HG02571 (cell line): ENCODE results near the gene TENM3.

Experiments used
- ATAC-seq: cut with Tn5 transposase; IDR thresholded peaks from one replicate; pipeline ENCODE4 v1.9.1; 2021; ENCODE audit warnings: mild to moderate bottlenecking, moderate library complexity; ENCODE audit not compliant: unreplicated experiment

The TENM3 gene

GRCh38 chr4:182600093-182600492 lies 356.9 kb downstream of the TENM3 start:
- no peak for ATAC-seq

GRCh38 chr4:182600856-182601255 lies 357.7 kb downstream of the TENM3 start:
- ATAC-seq: no peak

- no peak for ATAC-seq
Observed at GRCh38 chr4:182604161-182604622, 361.0 kb downstream of the TENM3 start.

- no peak for ATAC-seq
Observed at GRCh38 chr4:182604953-182605352, 361.8 kb downstream of the TENM3 start.

GRCh38 chr4:182608525-182608924 lies 365.3 kb downstream of the TENM3 start:
- ATAC-seq: no peak

GRCh38 chr4:182616476-182616875 lies 373.3 kb downstream of the TENM3 start:
- ATAC-seq: no peak

- no peak for ATAC-seq
Observed at GRCh38 chr4:182619660-182620059, 376.5 kb downstream of the TENM3 start.

GRCh38 chr4:182620111-182620980 lies 377.1 kb downstream of the TENM3 start:
- ATAC-seq: no peak

- ATAC-seq: no peak
Observed at GRCh38 chr4:182624281-182624680, 381.1 kb downstream of the TENM3 start.

GRCh38 chr4:182625193-182625592 lies 382.0 kb downstream of the TENM3 start:
- no peak for ATAC-seq

GRCh38 chr4:182627996-182628395 lies 384.8 kb downstream of the TENM3 start:
- no peak for ATAC-seq

GRCh38 chr4:182628544-182628943 lies 385.3 kb downstream of the TENM3 start:
- no peak for ATAC-seq

GRCh38 chr4:182629096-182629495 lies 385.9 kb downstream of the TENM3 start:
- no peak for ATAC-seq

- no peak for ATAC-seq
Observed at GRCh38 chr4:182640491-182640890, 397.3 kb downstream of the TENM3 start.

GRCh38 chr4:182640932-182641331 lies 397.7 kb downstream of the TENM3 start:
- ATAC-seq: no peak

GRCh38 chr4:182642831-182643230 lies 399.6 kb downstream of the TENM3 start:
- ATAC-seq: no peak

- ATAC-seq: no peak
Observed at GRCh38 chr4:182643801-182644682, 400.8 kb downstream of the TENM3 start.

GRCh38 chr4:182644683-182645050 lies 401.5 kb downstream of the TENM3 start:
- no peak for ATAC-seq

GRCh38 chr4:182645511-182645910 lies 402.3 kb downstream of the TENM3 start:
- no peak for ATAC-seq

GRCh38 chr4:182647646-182648300 lies 404.6 kb downstream of the TENM3 start:
- ATAC-seq: no peak

GRCh38 chr4:182648766-182649165 lies 405.6 kb downstream of the TENM3 start:
- no peak for ATAC-seq
